ENCODE measurements around the gene ANKRD65. TPM values are rescaled to one million over a fixed set of nuclear protein-coding genes. Genes with fewer than 3 reads are reported as not detected.

Gene ANKRD65
- total RNA-seq, 1 experiment from 2014 or later, result not detected

DNA sequence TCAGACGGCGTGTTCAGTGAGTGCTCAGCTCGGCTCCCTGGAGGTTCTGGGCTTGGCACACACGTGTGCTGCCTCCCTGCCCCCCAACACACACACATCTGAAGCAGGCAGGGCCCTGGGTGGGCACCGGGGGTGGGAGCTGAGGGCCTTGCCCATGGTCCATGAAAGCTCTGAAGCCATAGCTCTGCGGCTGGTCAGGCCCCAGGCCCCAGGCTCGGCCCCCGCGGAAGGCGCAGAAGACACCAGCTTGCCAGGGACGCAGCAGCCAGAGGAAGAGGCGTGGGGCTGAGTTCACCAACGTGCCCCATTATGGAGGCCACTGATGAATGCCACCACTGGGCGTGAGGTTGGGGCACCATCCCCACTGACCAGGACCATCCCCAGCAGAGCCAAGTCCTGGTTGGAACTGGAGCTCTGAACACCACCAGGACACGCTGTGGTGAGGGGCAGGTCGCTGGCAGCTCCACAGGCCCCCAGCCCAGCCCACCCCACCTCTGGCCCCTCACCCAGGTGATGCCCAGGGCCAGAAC lies 50.2 kb downstream of the ANKRD65 start:
- POLR2A ChIA-PET, result no interaction called here

More for the DNA sequence above, 50.2 kb downstream of the ANKRD65 start:
- H3K36me3 ChIP-seq (ENCODE audit: control insufficient read depth in 1 of 2, insufficient read depth in 2 of 2, low read length in 2 of 2), result peaks cover 0 to 11% of the 10 kb centered on the region in 2 experiments; a peak in 1 of 4 replicates
- H4K20me1 ChIP-seq (ENCODE audit: insufficient read depth), result no peaks in the 10 kb centered on the region
- H2AFZ ChIP-seq (ENCODE audit: low read depth, low read length, poor library complexity, severe bottlenecking), result no peak overlapping the region
- no TSS peak for BruUV-seq (replicated peaks)
- peaks cover 0 to 15% of the 10 kb centered on the region in 2 experiments; a peak in 1 of 4 replicates for H3K9me3 ChIP-seq (ENCODE audit: control insufficient read depth in 1 of 2, insufficient read depth in 1 of 2, low read depth in 1 of 2, low read length in 2 of 2)
- RAD21 ChIA-PET (ENCODE audit: low non-redundant PET in 1 of 2, low total read pairs in 2 of 2, uncharacterized antibody in 2 of 2, unreplicated experiment in 2 of 2), result no interaction called here
- no peak overlapping the region for H3K4me3 ChIP-seq (replicated peaks in 1 of 2; ENCODE audit: low read depth in 1 of 2, low read length in 2 of 2)
- H3K9me2 ChIP-seq (ENCODE audit: insufficient read depth), result 0 out of 2 replicates have a peak, but pooled peaks cover 3% of the 10 kb centered on the region
- H3K79me2 ChIP-seq (ENCODE audit: insufficient read depth, low read length), result peaks cover 29% of the 10 kb centered on the region
- intact Hi-C loops (cut with micrococcal nuclease), result no loop called here
- no peaks in the 10 kb centered on the region for H3K27me3 ChIP-seq (ENCODE audit: insufficient read depth, low read length)
- no peak overlapping the region for H3K27ac ChIP-seq (ENCODE audit: low read depth, low read length)
- CTCF ChIA-PET, result no interaction called here
- no peak overlapping the region for H3K4me2 ChIP-seq (ENCODE audit: low read length)
- H3K4me1 ChIP-seq (ENCODE audit: control insufficient read depth in 1 of 2, insufficient read depth in 2 of 2, low read length in 2 of 2), result peaks cover 10 to 24% of the 10 kb centered on the region in 2 experiments
- no peak for DNase-seq (ENCODE audit: low read depth, low spot score)
- no peak overlapping the region for H3K9ac ChIP-seq (ENCODE audit: low read length)
- ATAC-seq, result no peak
- TF ChIP-seq ATF3 (IDR thresholded peaks at IDR 0.05) (no peak), SIN3A (IDR thresholded peaks at IDR 0.05; ENCODE audit: low read depth) (no peak), POLR2AphosphoS5 (IDR thresholded peaks at IDR 0.05; ENCODE audit: low read depth, low read length) (no peak), ZBTB33 (IDR thresholded peaks at IDR 0.05; ENCODE audit: extremely low read depth, insufficient replicate concordance, low read length) (no peak), RAD21 (IDR thresholded peaks at IDR 0.05; ENCODE audit: low read depth) (no peak), TCF7L2 (IDR thresholded peaks at IDR 0.05; ENCODE audit: borderline replicate concordance, extremely low read depth, insufficient read depth, insufficient read length) (no peak), ELF1 (IDR thresholded peaks at IDR 0.05; ENCODE audit: borderline replicate concordance, low read depth) (no peak), YY1 (IDR thresholded peaks at IDR 0.05; ENCODE audit: extremely low read depth, insufficient replicate concordance, low read depth, low read length) (no peak), CBX3 (IDR thresholded peaks at IDR 0.05; ENCODE audit: low read depth) (no peak), REST (IDR thresholded peaks at IDR 0.05; ENCODE audit: low read depth) (no peak), EGR1 (IDR thresholded peaks at IDR 0.05; ENCODE audit: low read depth) (no peak)
- TF ChIP-seq, protein P1, sequence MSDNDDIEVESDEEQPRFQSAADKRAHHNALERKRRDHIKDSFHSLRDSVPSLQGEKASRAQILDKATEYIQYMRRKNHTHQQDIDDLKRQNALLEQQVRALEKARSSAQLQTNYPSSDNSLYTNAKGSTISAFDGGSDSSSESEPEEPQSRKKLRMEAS (IDR thresholded peaks at IDR 0.05), result no peak
